Stimulated activated CD4-positive, alpha-beta T cell treated with anti-CD3 and anti-CD28 coated beads, TNF-alpha, amount 100 ng/mL, for 48 hours (primary cell): ENCODE results near the gene CNTNAP2.

Experiments
- DNase-seq, 3 donors: peaks; one replicate each; pipeline ENCODE4 v3.0.0-alpha.2; 2020; ENCODE audit warnings: low read depth in 3 of 3

Gene CNTNAP2

GRCh38 chr7:148084138-148084537 is 1967.5 kb downstream of the CNTNAP2 start:
- DNase-seq, result peak in 1 of 3 donors; percentile 14

GRCh38 chr7:148091882-148092281 is 1975.3 kb downstream of the CNTNAP2 start:
- no peak for DNase-seq

- DNase-seq, result no peak
Measured at GRCh38 chr7:148093375-148094166, 1977.0 kb downstream of the CNTNAP2 start.

- DNase-seq, result no peak
Measured at GRCh38 chr7:148095066-148095465, 1978.5 kb downstream of the CNTNAP2 start.

GRCh38 chr7:148104136-148104716 is 1987.6 kb downstream of the CNTNAP2 start:
- no peak for DNase-seq

- DNase-seq, result no peak
Measured at GRCh38 chr7:148104924-148105323, 1988.3 kb downstream of the CNTNAP2 start.

- DNase-seq, result no peak
Measured at GRCh38 chr7:148105853-148106252, 1989.3 kb downstream of the CNTNAP2 start.

GRCh38 chr7:148107443-148108127 is 1991.0 kb downstream of the CNTNAP2 start:
- no peak for DNase-seq

- no peak for DNase-seq
Measured at GRCh38 chr7:148108381-148108780, 1991.8 kb downstream of the CNTNAP2 start.

GRCh38 chr7:148110097-148110868 is 1993.7 kb downstream of the CNTNAP2 start:
- no peak for DNase-seq

- no peak for DNase-seq
Measured at GRCh38 chr7:148114804-148115203, 1998.2 kb downstream of the CNTNAP2 start.

GRCh38 chr7:148115308-148115707 is 1998.7 kb downstream of the CNTNAP2 start:
- DNase-seq, result no peak

- no peak for DNase-seq
Measured at GRCh38 chr7:148116195-148116594, 1999.6 kb downstream of the CNTNAP2 start.

- DNase-seq, result no peak
Measured at GRCh38 chr7:148116829-148117403, 2000.3 kb downstream of the CNTNAP2 start.

- no peak for DNase-seq
Measured at GRCh38 chr7:148118371-148118770, 2001.8 kb downstream of the CNTNAP2 start.

- DNase-seq, result no peak
Measured at GRCh38 chr7:148121401-148121800, 2004.8 kb downstream of the CNTNAP2 start.

- DNase-seq, result no peak
Measured at GRCh38 chr7:148121847-148122246, 2005.2 kb downstream of the CNTNAP2 start.

- no peak for DNase-seq
Measured at GRCh38 chr7:148124477-148124876, 2007.9 kb downstream of the CNTNAP2 start.

GRCh38 chr7:148127374-148127773 is 2010.8 kb downstream of the CNTNAP2 start:
- no peak for DNase-seq

GRCh38 chr7:148129023-148129422 is 2012.4 kb downstream of the CNTNAP2 start:
- DNase-seq, result no peak

GRCh38 chr7:148135116-148135515 is 2018.5 kb downstream of the CNTNAP2 start:
- DNase-seq, result no peak

- no peak for DNase-seq
Measured at GRCh38 chr7:148135997-148136396, 2019.4 kb downstream of the CNTNAP2 start.
